Epithelial cell of esophagus (primary cell): ENCODE results near the gene CPNE5.
"Not testable (repeated sequence)": the region's sequence is repeated elsewhere in the genome, so short reads cannot be mapped to it uniquely, and the experiment has no call there.

Source experiments
- DNase-seq: peaks from one replicate; pipeline ENCODE4 v3.0.0; 2010; ENCODE audit warnings: low read depth
- H3K4me3 ChIP-seq: 2 replicates; pipeline ENCODE4 v1.5.1; 2011; ENCODE audit warnings: mild to moderate bottlenecking, low read length, control low read depth
- TF ChIP-seq, protein P1 (sequence below): IDR thresholded peaks from 2 replicates; pipeline ENCODE4 v1.5.1; 2011; ENCODE audit warnings: low read depth, mild to moderate bottlenecking, low read length, control low read depth, inconsistent platforms; ENCODE audit not compliant: insufficient read depth; ENCODE audit errors: missing control alignments

Gene CPNE5

DNA sequence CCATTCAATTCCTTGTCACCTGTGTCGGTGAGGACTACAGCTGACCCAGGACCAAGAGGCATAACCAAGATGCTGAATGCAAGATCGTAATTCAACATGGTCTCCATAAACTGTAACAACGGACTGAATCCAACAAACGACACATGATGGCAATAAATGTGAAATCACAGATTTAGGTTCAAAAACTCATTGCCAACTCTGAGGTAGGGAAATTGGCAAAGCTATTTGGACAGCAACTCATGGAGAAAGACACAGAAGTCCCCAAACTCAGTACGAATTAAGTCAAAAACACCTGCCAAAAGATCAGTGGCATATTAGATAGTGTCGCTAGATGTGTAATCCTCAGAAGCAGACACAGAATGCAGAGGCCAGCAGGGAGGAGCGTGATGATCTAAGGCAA is 25.0 kb downstream of the CPNE5 start:
- DNase-seq: no peak
- TF ChIP-seq, protein P1, sequence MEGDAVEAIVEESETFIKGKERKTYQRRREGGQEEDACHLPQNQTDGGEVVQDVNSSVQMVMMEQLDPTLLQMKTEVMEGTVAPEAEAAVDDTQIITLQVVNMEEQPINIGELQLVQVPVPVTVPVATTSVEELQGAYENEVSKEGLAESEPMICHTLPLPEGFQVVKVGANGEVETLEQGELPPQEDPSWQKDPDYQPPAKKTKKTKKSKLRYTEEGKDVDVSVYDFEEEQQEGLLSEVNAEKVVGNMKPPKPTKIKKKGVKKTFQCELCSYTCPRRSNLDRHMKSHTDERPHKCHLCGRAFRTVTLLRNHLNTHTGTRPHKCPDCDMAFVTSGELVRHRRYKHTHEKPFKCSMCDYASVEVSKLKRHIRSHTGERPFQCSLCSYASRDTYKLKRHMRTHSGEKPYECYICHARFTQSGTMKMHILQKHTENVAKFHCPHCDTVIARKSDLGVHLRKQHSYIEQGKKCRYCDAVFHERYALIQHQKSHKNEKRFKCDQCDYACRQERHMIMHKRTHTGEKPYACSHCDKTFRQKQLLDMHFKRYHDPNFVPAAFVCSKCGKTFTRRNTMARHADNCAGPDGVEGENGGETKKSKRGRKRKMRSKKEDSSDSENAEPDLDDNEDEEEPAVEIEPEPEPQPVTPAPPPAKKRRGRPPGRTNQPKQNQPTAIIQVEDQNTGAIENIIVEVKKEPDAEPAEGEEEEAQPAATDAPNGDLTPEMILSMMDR: no peak
- no peak overlapping the region for H3K4me3 ChIP-seq

DNA sequence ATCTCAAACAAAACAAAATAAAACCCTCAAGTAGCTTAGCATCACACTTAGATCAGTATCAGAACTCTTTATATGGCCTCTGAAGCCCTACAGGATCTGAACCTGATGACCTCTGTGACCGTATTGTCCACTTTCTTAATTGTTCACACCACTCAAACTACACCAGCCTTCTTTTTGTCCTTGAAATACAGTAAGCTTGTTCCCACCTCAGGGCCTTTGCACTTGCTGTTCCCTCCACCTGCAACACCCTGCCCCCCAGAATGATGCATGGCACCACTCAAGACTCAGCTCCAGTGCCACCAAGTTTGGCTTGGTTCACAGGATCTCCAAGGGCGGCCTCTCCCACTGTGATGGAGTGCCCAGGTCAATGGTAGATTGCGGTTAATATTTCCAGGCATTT is 25.7 kb downstream of the CPNE5 start:
- TF ChIP-seq, protein P1: no peak
- H3K4me3 ChIP-seq: no peak overlapping the region
- DNase-seq: no peak

DNA sequence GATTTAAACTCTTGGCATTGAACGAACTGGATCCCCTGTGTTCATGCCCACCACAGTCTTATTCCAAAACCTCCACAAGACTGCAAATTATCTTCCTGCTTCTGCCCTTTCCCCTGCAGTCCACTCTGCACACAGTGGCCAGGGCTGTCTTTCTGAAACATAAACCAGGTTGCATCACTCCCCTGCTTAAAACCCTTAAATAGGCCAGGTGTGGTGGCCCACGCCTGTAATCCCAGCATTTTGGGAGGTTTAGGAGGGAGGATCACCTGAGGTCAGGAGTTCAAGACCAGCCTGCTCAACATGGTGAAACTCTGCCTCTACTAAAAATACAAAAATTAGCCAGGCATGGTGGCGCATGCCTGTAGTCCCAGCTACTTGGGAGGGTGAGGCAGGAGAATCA is 26.2 kb downstream of the CPNE5 start:
- not testable (repeated sequence) for H3K4me3 ChIP-seq, DNase-seq

DNA sequence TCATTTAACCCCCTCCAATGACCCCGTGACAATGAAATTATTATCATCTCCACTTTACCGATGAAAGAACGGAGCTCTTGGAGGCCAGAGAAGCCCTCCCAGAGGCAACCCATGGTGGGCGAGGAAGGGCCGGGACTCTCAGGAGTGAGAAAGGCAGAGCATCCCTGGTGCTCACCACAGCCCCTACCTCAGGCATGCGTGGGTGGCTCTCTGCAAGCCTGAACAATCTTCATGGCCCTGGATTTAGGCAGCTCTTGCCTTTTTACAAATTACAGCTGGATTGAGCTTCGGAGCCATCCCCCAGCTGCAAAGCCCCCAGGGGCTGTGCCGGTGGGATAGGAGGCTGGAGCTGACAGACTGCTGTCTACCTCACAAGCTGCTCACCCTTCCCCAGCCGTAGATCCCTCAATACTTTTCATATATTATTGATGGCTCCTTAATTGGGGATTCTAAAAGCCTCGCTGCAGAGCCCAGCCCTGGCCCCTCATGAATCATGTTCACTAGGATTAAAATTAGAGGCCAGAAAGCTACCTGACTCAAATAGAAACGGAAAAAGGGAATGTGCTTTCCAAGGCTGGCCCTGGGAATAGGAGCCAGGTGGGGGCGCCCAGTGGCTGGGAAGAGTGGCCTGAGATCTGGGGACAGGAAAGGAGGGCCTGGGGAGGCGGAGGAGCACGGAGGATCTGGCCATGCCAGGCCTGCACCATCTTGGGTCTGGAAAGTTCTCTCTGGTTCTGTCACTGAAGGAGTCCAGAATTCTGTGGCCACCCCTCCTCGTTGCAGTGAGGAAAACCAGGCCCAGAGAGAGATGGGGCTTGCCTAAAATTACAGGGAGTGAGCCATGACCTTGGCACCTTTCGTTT is 29.1 kb downstream of the CPNE5 start:
- DNase-seq: peak; percentile 11
- H3K4me3 ChIP-seq: no peak overlapping the region
- TF ChIP-seq, protein P1: no peak

DNA sequence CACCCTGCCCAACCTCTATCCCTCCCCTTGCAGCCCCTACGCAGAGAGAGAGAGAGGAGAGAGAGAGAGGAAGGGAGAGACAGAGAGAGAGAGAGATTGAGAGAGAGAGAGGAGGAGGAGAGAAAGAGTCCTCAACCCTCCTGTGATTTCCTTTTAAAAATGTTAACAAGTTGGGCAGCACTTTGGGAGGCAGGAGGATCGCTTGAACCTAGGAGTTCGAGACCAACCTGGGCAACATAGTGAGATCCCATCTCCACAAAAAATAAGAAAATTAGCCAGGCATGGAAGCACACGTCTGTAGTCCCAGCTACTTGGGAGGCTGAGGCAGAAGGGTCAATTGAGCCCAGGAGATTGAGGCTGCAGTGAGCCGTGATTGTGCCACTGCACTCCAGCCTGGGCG is 30.1 kb downstream of the CPNE5 start:
- DNase-seq: no peak
- H3K4me3 ChIP-seq: no peak overlapping the region
- TF ChIP-seq, protein P1: no peak

DNA sequence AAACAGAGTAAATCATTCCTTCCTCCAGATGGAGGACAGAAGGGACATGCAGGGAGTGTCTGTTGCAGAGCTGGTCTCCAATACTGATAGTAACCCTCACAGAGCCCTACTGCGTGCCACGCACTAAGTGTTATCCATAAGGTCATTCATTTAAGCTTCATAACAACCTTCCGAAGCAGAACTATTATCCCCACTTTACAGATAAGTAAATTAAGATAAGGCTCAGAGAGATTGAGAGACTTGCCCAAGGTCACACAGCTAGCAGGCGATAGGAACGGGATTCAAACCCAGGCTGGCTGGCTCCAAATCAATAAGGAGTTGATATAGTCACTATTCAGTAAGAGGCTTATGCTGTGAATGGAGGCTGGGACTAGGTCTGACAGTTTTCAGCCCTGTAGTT is 30.6 kb downstream of the CPNE5 start:
- no peak for DNase-seq
- no peak overlapping the region for H3K4me3 ChIP-seq

DNA sequence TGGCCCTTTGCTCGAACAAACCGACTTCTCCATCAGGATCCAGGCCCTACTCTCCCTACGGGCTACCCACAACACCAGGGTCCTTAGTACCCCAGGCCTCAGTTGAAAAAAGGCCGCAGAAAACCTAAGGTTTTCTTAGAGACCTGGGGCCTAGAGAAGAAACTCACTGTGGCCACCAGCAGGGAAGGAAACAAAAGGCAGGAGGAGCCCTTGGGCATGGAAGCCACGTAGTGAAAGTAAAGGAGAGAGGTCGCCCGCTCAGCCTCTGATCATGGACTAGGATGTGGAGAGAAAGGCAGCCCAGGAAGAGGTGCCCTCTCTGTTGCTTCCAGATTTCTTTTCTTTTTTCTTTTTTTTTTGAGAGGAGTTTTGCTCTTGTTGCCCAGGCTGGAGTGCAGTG is 31.5 kb downstream of the CPNE5 start:
- TF ChIP-seq, protein P1: no peak
- no peak for DNase-seq
- no peak overlapping the region for H3K4me3 ChIP-seq

More for the DNA sequence above, 30.6 kb downstream of the CPNE5 start:
- TF ChIP-seq, protein P1: no peak
